ENCODE measurements around the gene EIF3L. TPM values are rescaled to one million over a fixed set of nuclear protein-coding genes. Genes with fewer than 3 reads are reported as not detected.

EIF3L gene
- total RNA-seq, 1 experiment from 2014 or later = 582 TPM

GRCh38 chr22:37804352-37804880 is 44.8 kb upstream of the EIF3L start:
- peaks cover 51% of the 10 kb centered on the region; the same call in 1 of the 2 replicates for H3F3A ChIP-seq (ENCODE audit: insufficient read depth, low read depth)
- no peak for DNase-seq
- peak overlapping the region; percentile 86 for H3K4me2 ChIP-seq
- H3K27ac ChIP-seq = peak overlapping the region; percentile 50; the same call in 1 of the 2 replicates
- no peaks in the 10 kb centered on the region for H3K9me3 ChIP-seq (ENCODE audit: insufficient read depth, low read depth)
- H3K4me1 ChIP-seq (replicated peaks; ENCODE audit: insufficient read depth) = peaks cover 18% of the 10 kb centered on the region
- intact Hi-C loops (cut with micrococcal nuclease; ENCODE audit: unreplicated experiment) = loop anchor here (2.0 kb wide), 2 partner anchors 20 to 118 kb away; partner anchors contain the start of gene NOL12
- H2AFZ ChIP-seq = peak overlapping the region; percentile 46
- no peaks in the 10 kb centered on the region for H3K36me3 ChIP-seq (ENCODE audit: low read depth)
- H4K20me1 ChIP-seq (ENCODE audit: insufficient read depth) = peaks cover 16% of the 10 kb centered on the region
- peak overlapping the region; percentile 100 for H3K4me3 ChIP-seq
- TSS peak; percentile 86 for BruUV-seq (replicated peaks)
- CTCF ChIA-PET = no interaction called here
- H3K9me2 ChIP-seq (ENCODE audit: insufficient read depth) = no peaks in the 10 kb centered on the region
- TF ChIP-seq CTCF (conservative IDR thresholded peaks at IDR 0.05) (no peak), EZH2 (IDR thresholded peaks at IDR 0.05; ENCODE audit: low read depth) (no peak)
- POLR2A ChIA-PET (ENCODE audit: unreplicated experiment) = interaction anchor here (0.6 to 0.8 kb wide), 3 partner anchors 11 to 199 kb away, joined by 3 to 6 read pairs (median 5); partner anchors contain the start of gene NOL12
- H3K27me3 ChIP-seq (ENCODE audit: insufficient read depth, low read depth) = no peaks in the 10 kb centered on the region
- H3K79me2 ChIP-seq (ENCODE audit: low read depth) = peaks cover 29% of the 10 kb centered on the region

- Histone ChIP-seq H3K9me2 (ENCODE audit: insufficient read depth) (no peaks in the 10 kb centered on the region), H3K9me3 (ENCODE audit: insufficient read depth, low read depth) (no peaks in the 10 kb centered on the region), H3K27ac (peak overlapping the region; percentile 50), H3K4me3 (peak overlapping the region; percentile 100), H3K36me3 (ENCODE audit: low read depth) (no peaks in the 10 kb centered on the region), H4K20me1 (ENCODE audit: insufficient read depth) (peaks cover 16% of the 10 kb centered on the region), H2AFZ (peak overlapping the region; percentile 83), H3K4me1 (replicated peaks; ENCODE audit: insufficient read depth) (peaks cover 18% of the 10 kb centered on the region), H3K27me3 (ENCODE audit: insufficient read depth, low read depth) (no peaks in the 10 kb centered on the region), H3K4me2 (peak overlapping the region; percentile 86), H3F3A (ENCODE audit: insufficient read depth, low read depth) (peaks cover 48% of the 10 kb centered on the region; the same call in 1 of the 2 replicates), H3K79me2 (ENCODE audit: low read depth) (peaks cover 29% of the 10 kb centered on the region)
- TF ChIP-seq EZH2 (IDR thresholded peaks at IDR 0.05; ENCODE audit: low read depth) (no peak), CTCF (conservative IDR thresholded peaks at IDR 0.05) (no peak)
- CTCF ChIA-PET = no interaction called here
- no TSS peak for BruUV-seq (replicated peaks)
- POLR2A ChIA-PET (ENCODE audit: unreplicated experiment) = interaction anchor here (0.6 to 0.8 kb wide), 4 partner anchors 10 to 200 kb away, joined by 3 to 6 read pairs (median 4); partner anchors contain the start of gene NOL12
- DNase-seq = peak; percentile 76 to 95
- intact Hi-C loops (cut with micrococcal nuclease; ENCODE audit: unreplicated experiment) = loop anchor here (2.0 to 5.0 kb wide), 5 partner anchors 20 to 258 kb away; partner anchors contain the start of genes ANKRD54, GGA1 and NOL12
Observed at GRCh38 chr22:37804881-37805809, 44.1 kb upstream of the EIF3L start.

GRCh38 chr22:37805810-37806277 is 43.4 kb upstream of the EIF3L start:
- BruUV-seq (replicated peaks) = no TSS peak
- peak overlapping the region; percentile 100 for H3K4me3 ChIP-seq

More at GRCh38 chr22:37805810-37806277, 43.4 kb upstream of the EIF3L start:
- TF ChIP-seq CTCF (conservative IDR thresholded peaks at IDR 0.05) (no peak), EZH2 (IDR thresholded peaks at IDR 0.05; ENCODE audit: low read depth) (no peak)
- ChIA-PET POLR2A (ENCODE audit: unreplicated experiment) (no interaction called here), CTCF (no interaction called here)
- H3K27me3 ChIP-seq (ENCODE audit: insufficient read depth, low read depth) = no peaks in the 10 kb centered on the region
- no peaks in the 10 kb centered on the region for H3K36me3 ChIP-seq (ENCODE audit: low read depth)
- DNase-seq = no peak
- H3K9me2 ChIP-seq (ENCODE audit: insufficient read depth) = no peaks in the 10 kb centered on the region
- intact Hi-C loops (cut with micrococcal nuclease; ENCODE audit: unreplicated experiment) = loop anchor here (2.0 to 5.0 kb wide), 5 partner anchors 21 to 259 kb away; partner anchors contain the start of genes ANKRD54, GGA1 and NOL12
- peaks cover 18% of the 10 kb centered on the region for H3K4me1 ChIP-seq (replicated peaks; ENCODE audit: insufficient read depth)
- H3F3A ChIP-seq (ENCODE audit: insufficient read depth, low read depth) = peaks cover 47% of the 10 kb centered on the region; the same call in 1 of the 2 replicates
- H3K4me2 ChIP-seq = peak overlapping the region; percentile 86
- peaks cover 16% of the 10 kb centered on the region for H4K20me1 ChIP-seq (ENCODE audit: insufficient read depth)
- peaks cover 29% of the 10 kb centered on the region for H3K79me2 ChIP-seq (ENCODE audit: low read depth)
- no peaks in the 10 kb centered on the region for H3K9me3 ChIP-seq (ENCODE audit: insufficient read depth, low read depth)
- peak overlapping the region; percentile 50 for H3K27ac ChIP-seq
- peak overlapping the region; percentile 83; the same call in 1 of the 2 replicates for H2AFZ ChIP-seq

Data from PC-9 (cell line).